ENCODE measurements around the gene ZNF580. TPM values are rescaled to one million over a fixed set of nuclear protein-coding genes. Genes with fewer than 3 reads are reported as not detected.

The ZNF580 gene
- total and polyA plus RNA-seq, 8 donors = 12.7 to 40.5 (median 18.7) TPM

GRCh38 chr19:55658846-55659459 is 18.2 kb downstream of the ZNF580 start:
- Histone ChIP-seq H3K36me3 (peaks cover 5 to 30% (median 23%) of the 10 kb centered on the region in 3 donors), H3K27me3 (no peaks in the 10 kb centered on the region), H3K9me3 (no peaks in the 10 kb centered on the region), H3K4me3 (no peak overlapping the region), H3K4me1 (peaks cover 18 to 24% (median 22%) of the 10 kb centered on the region in 3 donors), H3K27ac (no peak overlapping the region)
- 86 to 92% methylated on average over 37 of the region's 37 CpGs for WGBS, 2 donors
- peak in 2 of 6 donors; percentile 33 to 62 for DNase-seq
- ATAC-seq = no peak
- no peak for TF ChIP-seq CTCF (IDR thresholded peaks at IDR 0.05)
- FAIRE-seq = no peak
- intact Hi-C loops (cut with DNase I) = no loop called here

GRCh38 chr19:55659822-55660221 is 19.0 kb downstream of the ZNF580 start:
- WGBS, 2 donors = 70 to 75% methylated on average over 9 of the region's 9 CpGs
- H3K27me3 ChIP-seq = no peaks in the 10 kb centered on the region
- peaks cover 5 to 36% (median 28%) of the 10 kb centered on the region in 3 donors for H3K36me3 ChIP-seq
- intact Hi-C loops (cut with DNase I) = no loop called here
- FAIRE-seq (no peak), ATAC-seq (no peak), DNase-seq (peak in 1 of 6 donors; percentile 60)
- H3K27ac ChIP-seq = no peak overlapping the region
- H3K4me3 ChIP-seq = no peak overlapping the region
- H3K9me3 ChIP-seq = no peaks in the 10 kb centered on the region
- H3K4me1 ChIP-seq = peaks cover 18 to 24% (median 22%) of the 10 kb centered on the region in 3 donors
- TF ChIP-seq CTCF (IDR thresholded peaks at IDR 0.05) = no peak

- no peaks in the 10 kb centered on the region for H3K27me3 ChIP-seq
- FAIRE-seq (no peak), DNase-seq (peak in 1 of 6 donors; percentile 36), ATAC-seq (no peak)
- H3K4me3 ChIP-seq = no peak overlapping the region
- H3K9me3 ChIP-seq = no peaks in the 10 kb centered on the region
- TF ChIP-seq CTCF (IDR thresholded peaks at IDR 0.05) = no peak
- peaks cover 5 to 36% (median 28%) of the 10 kb centered on the region in 3 donors for H3K36me3 ChIP-seq
- H3K4me1 ChIP-seq = peaks cover 18 to 24% (median 22%) of the 10 kb centered on the region in 3 donors
- WGBS, 2 donors = 81 to 82% methylated on average over 12 of the region's 12 CpGs
- intact Hi-C loops (cut with DNase I) = no loop called here
- H3K27ac ChIP-seq = no peak overlapping the region
Observed at GRCh38 chr19:55660404-55660803, 19.6 kb downstream of the ZNF580 start.

- intact Hi-C loops (cut with DNase I) = no loop called here
- WGBS, 2 donors = 75 to 80% methylated on average over 16 of the region's 16 CpGs
- no peaks in the 10 kb centered on the region for H3K27me3 ChIP-seq
- DNase-seq (peak in 1 of 6 donors; percentile 53), ATAC-seq (no peak), FAIRE-seq (no peak)
- H3K4me3 ChIP-seq = no peak overlapping the region
- H3K27ac ChIP-seq = no peak overlapping the region
- no peaks in the 10 kb centered on the region for H3K9me3 ChIP-seq
- peaks cover 8 to 42% (median 31%) of the 10 kb centered on the region in 3 donors for H3K36me3 ChIP-seq
- no peak for TF ChIP-seq CTCF (IDR thresholded peaks at IDR 0.05)
- peaks cover 17 to 22% (median 22%) of the 10 kb centered on the region in 3 donors for H3K4me1 ChIP-seq
Observed at GRCh38 chr19:55660991-55661390, 20.2 kb downstream of the ZNF580 start.

- intact Hi-C loops (cut with DNase I) = no loop called here
- no peak for FAIRE-seq
- H3K27me3 ChIP-seq = no peaks in the 10 kb centered on the region
- no peak overlapping the region for H3K4me3 ChIP-seq
- no peak for DNase-seq
- TF ChIP-seq CTCF (IDR thresholded peaks at IDR 0.05) = no peak
- WGBS, 2 donors = 76 to 78% methylated on average over 7 of the region's 7 CpGs
- peaks cover 9 to 50% (median 31%) of the 10 kb centered on the region in 3 donors for H3K36me3 ChIP-seq
- H3K27ac ChIP-seq = no peak overlapping the region
- no peaks in the 10 kb centered on the region for H3K9me3 ChIP-seq
- ATAC-seq = no peak
- H3K4me1 ChIP-seq = peaks cover 9 to 14% (median 14%) of the 10 kb centered on the region in 3 donors
Observed at GRCh38 chr19:55661826-55662225, 21.0 kb downstream of the ZNF580 start.
